GM23338 (cell line): ENCODE results near the gene PRR33. TPM values are rescaled to one million over a fixed set of nuclear protein-coding genes. Genes with fewer than 3 reads are reported as not detected.

Experiments used
- ATAC-seq: fragments of 200-7000 bp; cut with Tn5 transposase; 3 replicates; pipeline ENCODE4 v1.9.1; 2020
- DNase-seq: peaks from one replicate; pipeline ENCODE4 v3.0.0-alpha.2; 2015; ENCODE audit warnings: low spot score
- H2AFZ ChIP-seq: fragments of 200-600 bp; sonication (generic); 2 replicates; pipeline ENCODE4 v1.8.0; 2016; ENCODE audit warnings: antibody characterized with exemption, mild to moderate bottlenecking, moderate library complexity
- H3F3A ChIP-seq: fragments of 200-600 bp; sonication (generic); replicated peaks from 2 replicates; pipeline ENCODE4 v1.8.0; 2017; ENCODE audit warnings: antibody characterized with exemption, mixed run types, low read depth
- H3K27ac ChIP-seq: fragments of 200-600 bp; sonication (generic); 2 replicates; pipeline ENCODE4 v1.6.1; 2016; ENCODE audit warnings: low read depth
- H3K27me3 ChIP-seq: fragments of 200-600 bp; sonication (generic); 2 replicates; pipeline ENCODE4 v1.8.0; 2016; ENCODE audit warnings: mild to moderate bottlenecking, mixed run types, moderate library complexity; ENCODE audit not compliant: insufficient read depth
- H3K36me3 ChIP-seq: fragments of 200-600 bp; sonication (generic); 2 replicates; pipeline ENCODE4 v1.8.0; 2016; ENCODE audit warnings: mild to moderate bottlenecking; ENCODE audit not compliant: insufficient read depth
- H3K4me1 ChIP-seq: fragments of 200-600 bp; sonication (generic); 2 replicates; pipeline ENCODE4 v1.8.0; 2016; ENCODE audit warnings: mild to moderate bottlenecking, moderate library complexity; ENCODE audit not compliant: insufficient read depth
- H3K4me2 ChIP-seq: fragments of 200-600 bp; sonication (generic); 2 replicates; pipeline ENCODE4 v1.7.1; 2017; ENCODE audit warnings: mixed run types
- H3K4me3 ChIP-seq: fragments of 200-600 bp; sonication (generic); 2 replicates; pipeline ENCODE4 v1.6.1; 2016; ENCODE audit warnings: mixed run types
- H3K79me2 ChIP-seq: fragments of 200-600 bp; sonication (generic); replicated peaks from 2 replicates; pipeline ENCODE4 v1.8.0; 2017; ENCODE audit warnings: mild to moderate bottlenecking; ENCODE audit not compliant: insufficient read depth
- H3K9me2 ChIP-seq: fragments of 200-600 bp; sonication (generic); 2 replicates; pipeline ENCODE4 v1.8.0; 2017; ENCODE audit not compliant: insufficient read depth
- H4K20me1 ChIP-seq: fragments of 200-600 bp; sonication (generic); replicated peaks from 2 replicates; pipeline ENCODE4 v1.8.0; 2017; ENCODE audit warnings: mild to moderate bottlenecking; ENCODE audit not compliant: insufficient read depth
- H3K27ac Mint-ChIP-seq: 2 replicates; pipeline ENCODE4 v1.8.0; 2020; ENCODE audit warnings: inconsistent platforms, mild to moderate bottlenecking, moderate library complexity, mixed read lengths
- H3K27me3 Mint-ChIP-seq: 3 replicates; pipeline ENCODE4 v1.8.0; 2022; ENCODE audit warnings: low read depth, mild to moderate bottlenecking, moderate library complexity, mixed read lengths, inconsistent platforms; ENCODE audit not compliant: insufficient read depth, poor library complexity
- H3K36me3 Mint-ChIP-seq: 3 replicates; pipeline ENCODE4 v1.8.0; 2021; ENCODE audit warnings: low read depth, mild to moderate bottlenecking, inconsistent platforms, moderate library complexity, mixed read lengths
- H3K4me1 Mint-ChIP-seq: 3 replicates; pipeline ENCODE4 v1.8.0; 2020; ENCODE audit warnings: mild to moderate bottlenecking, inconsistent platforms, mixed read lengths
- H3K4me3 Mint-ChIP-seq: 3 replicates; pipeline ENCODE4 v1.8.0; 2021; ENCODE audit warnings: moderate library complexity, mild to moderate bottlenecking, inconsistent platforms, mixed read lengths
- H3K9me3 Mint-ChIP-seq: 3 replicates; pipeline ENCODE4 v1.8.0; 2020; ENCODE audit warnings: moderate library complexity, mild to moderate bottlenecking, inconsistent platforms, mixed read lengths
- CREB1 ChIP-seq: fragments of 250-450 bp; sonication (Bioruptor Pico); IDR thresholded peaks from 2 replicates; pipeline ENCODE4 v1.5.0; 2020; ENCODE audit warnings: low read depth, mild to moderate bottlenecking, moderate library complexity
- ETS1 ChIP-seq: IDR thresholded peaks from 2 replicates; pipeline ENCODE4 v1.6.1; 2016; ENCODE audit warnings: antibody characterized with exemption
- EZH2phosphoT487 ChIP-seq: fragments of 200-600 bp; sonication (generic); IDR thresholded peaks from one replicate; pipeline ENCODE4 v1.8.1; 2018; ENCODE audit warnings: antibody characterized with exemption; ENCODE audit not compliant: unreplicated experiment
- JUNB ChIP-seq: IDR thresholded peaks from one replicate; pipeline ENCODE4 v1.6.1; 2016; ENCODE audit warnings: antibody characterized with exemption; ENCODE audit not compliant: unreplicated experiment
- NANOG ChIP-seq: IDR thresholded peaks from 2 replicates; pipeline ENCODE4 v1.6.1; 2016; ENCODE audit warnings: antibody characterized with exemption, borderline replicate concordance
- POLR2AphosphoS5 ChIP-seq: IDR thresholded peaks from 2 replicates; pipeline ENCODE4 v1.6.1; 2016; ENCODE audit warnings: antibody characterized with exemption, low read depth
- STAT1 ChIP-seq: IDR thresholded peaks from one replicate; pipeline ENCODE4 v1.6.1; 2016; ENCODE audit warnings: antibody characterized with exemption; ENCODE audit not compliant: unreplicated experiment
- ZNF114 ChIP-seq: fragments of 250-450 bp; sonication (Bioruptor Pico); IDR thresholded peaks from 2 replicates; pipeline ENCODE4 v1.5.0; 2020; ENCODE audit warnings: mild to moderate bottlenecking, moderate library complexity
- ZNF331 ChIP-seq: fragments of 250-450 bp; sonication (Bioruptor Pico); IDR thresholded peaks from 2 replicates; pipeline ENCODE4 v1.5.0; 2020; ENCODE audit warnings: low read depth, mild to moderate bottlenecking, moderate library complexity
- polyA plus RNA-seq: library from polyadenylated mRNA; unstranded; fragments of >200 nt; fragmentation: Nextera tagmentation; extraction: Ambion mirVana; gene quantifications from 2 replicates; pipeline ENCODE4 v1.2.1, GENCODE V29; 2016
- total RNA-seq: library from RNA; depleted of rRNA; stranded (reverse); fragments of >200 nt; shearing (Covaris generic); gene quantifications from 2 replicates; pipeline ENCODE4 v1.2.3, GENCODE V29; 2014
- TF ChIP-seq, protein P1 (sequence below): fragments of 250-450 bp; sonication (Bioruptor Pico); IDR thresholded peaks from 2 replicates; pipeline ENCODE4 v1.5.0; 2020; ENCODE audit warnings: mild to moderate bottlenecking, moderate library complexity
- TF ChIP-seq, protein P2 (sequence below): IDR thresholded peaks from one replicate; pipeline ENCODE4 v1.6.1; 2018; ENCODE audit warnings: antibody characterized with exemption; ENCODE audit not compliant: unreplicated experiment

The PRR33 gene
- total and polyA plus RNA-seq, 2 experiments from 2014 or later = not detected

- Histone ChIP-seq H3K27me3 (no peaks in the 10 kb centered on the region), H4K20me1 (no peaks in the 10 kb centered on the region), H3K36me3 (no peaks in the 10 kb centered on the region), H3F3A (no peaks in the 10 kb centered on the region), H3K4me2 (no peak overlapping the region), H3K9me2 (no peaks in the 10 kb centered on the region), H3K4me1 (no peaks in the 10 kb centered on the region), H3K79me2 (no peaks in the 10 kb centered on the region), H3K4me3 (no peak overlapping the region), H3K27ac (no peak overlapping the region), H2AFZ (no peak overlapping the region)
- no peak for ATAC-seq
- H3K27me3 Mint-ChIP-seq = peaks cover 3% of the 10 kb centered on the region
- H3K4me1 Mint-ChIP-seq = no peaks in the 10 kb centered on the region
- H3K9me3 Mint-ChIP-seq = no peaks in the 10 kb centered on the region
- H3K27ac Mint-ChIP-seq = no peak overlapping the region
- DNase-seq = no peak
- H3K36me3 Mint-ChIP-seq = no peaks in the 10 kb centered on the region
- TF ChIP-seq POLR2AphosphoS5 (no peak), ZNF114 (no peak), ETS1 (no peak), NANOG (no peak), CREB1 (CRISPR knock-in tag) (no peak), STAT1 (no peak), ZNF331 (CRISPR knock-in tag) (no peak), JUNB (no peak), EZH2phosphoT487 (no peak)
- TF ChIP-seq, protein P1, sequence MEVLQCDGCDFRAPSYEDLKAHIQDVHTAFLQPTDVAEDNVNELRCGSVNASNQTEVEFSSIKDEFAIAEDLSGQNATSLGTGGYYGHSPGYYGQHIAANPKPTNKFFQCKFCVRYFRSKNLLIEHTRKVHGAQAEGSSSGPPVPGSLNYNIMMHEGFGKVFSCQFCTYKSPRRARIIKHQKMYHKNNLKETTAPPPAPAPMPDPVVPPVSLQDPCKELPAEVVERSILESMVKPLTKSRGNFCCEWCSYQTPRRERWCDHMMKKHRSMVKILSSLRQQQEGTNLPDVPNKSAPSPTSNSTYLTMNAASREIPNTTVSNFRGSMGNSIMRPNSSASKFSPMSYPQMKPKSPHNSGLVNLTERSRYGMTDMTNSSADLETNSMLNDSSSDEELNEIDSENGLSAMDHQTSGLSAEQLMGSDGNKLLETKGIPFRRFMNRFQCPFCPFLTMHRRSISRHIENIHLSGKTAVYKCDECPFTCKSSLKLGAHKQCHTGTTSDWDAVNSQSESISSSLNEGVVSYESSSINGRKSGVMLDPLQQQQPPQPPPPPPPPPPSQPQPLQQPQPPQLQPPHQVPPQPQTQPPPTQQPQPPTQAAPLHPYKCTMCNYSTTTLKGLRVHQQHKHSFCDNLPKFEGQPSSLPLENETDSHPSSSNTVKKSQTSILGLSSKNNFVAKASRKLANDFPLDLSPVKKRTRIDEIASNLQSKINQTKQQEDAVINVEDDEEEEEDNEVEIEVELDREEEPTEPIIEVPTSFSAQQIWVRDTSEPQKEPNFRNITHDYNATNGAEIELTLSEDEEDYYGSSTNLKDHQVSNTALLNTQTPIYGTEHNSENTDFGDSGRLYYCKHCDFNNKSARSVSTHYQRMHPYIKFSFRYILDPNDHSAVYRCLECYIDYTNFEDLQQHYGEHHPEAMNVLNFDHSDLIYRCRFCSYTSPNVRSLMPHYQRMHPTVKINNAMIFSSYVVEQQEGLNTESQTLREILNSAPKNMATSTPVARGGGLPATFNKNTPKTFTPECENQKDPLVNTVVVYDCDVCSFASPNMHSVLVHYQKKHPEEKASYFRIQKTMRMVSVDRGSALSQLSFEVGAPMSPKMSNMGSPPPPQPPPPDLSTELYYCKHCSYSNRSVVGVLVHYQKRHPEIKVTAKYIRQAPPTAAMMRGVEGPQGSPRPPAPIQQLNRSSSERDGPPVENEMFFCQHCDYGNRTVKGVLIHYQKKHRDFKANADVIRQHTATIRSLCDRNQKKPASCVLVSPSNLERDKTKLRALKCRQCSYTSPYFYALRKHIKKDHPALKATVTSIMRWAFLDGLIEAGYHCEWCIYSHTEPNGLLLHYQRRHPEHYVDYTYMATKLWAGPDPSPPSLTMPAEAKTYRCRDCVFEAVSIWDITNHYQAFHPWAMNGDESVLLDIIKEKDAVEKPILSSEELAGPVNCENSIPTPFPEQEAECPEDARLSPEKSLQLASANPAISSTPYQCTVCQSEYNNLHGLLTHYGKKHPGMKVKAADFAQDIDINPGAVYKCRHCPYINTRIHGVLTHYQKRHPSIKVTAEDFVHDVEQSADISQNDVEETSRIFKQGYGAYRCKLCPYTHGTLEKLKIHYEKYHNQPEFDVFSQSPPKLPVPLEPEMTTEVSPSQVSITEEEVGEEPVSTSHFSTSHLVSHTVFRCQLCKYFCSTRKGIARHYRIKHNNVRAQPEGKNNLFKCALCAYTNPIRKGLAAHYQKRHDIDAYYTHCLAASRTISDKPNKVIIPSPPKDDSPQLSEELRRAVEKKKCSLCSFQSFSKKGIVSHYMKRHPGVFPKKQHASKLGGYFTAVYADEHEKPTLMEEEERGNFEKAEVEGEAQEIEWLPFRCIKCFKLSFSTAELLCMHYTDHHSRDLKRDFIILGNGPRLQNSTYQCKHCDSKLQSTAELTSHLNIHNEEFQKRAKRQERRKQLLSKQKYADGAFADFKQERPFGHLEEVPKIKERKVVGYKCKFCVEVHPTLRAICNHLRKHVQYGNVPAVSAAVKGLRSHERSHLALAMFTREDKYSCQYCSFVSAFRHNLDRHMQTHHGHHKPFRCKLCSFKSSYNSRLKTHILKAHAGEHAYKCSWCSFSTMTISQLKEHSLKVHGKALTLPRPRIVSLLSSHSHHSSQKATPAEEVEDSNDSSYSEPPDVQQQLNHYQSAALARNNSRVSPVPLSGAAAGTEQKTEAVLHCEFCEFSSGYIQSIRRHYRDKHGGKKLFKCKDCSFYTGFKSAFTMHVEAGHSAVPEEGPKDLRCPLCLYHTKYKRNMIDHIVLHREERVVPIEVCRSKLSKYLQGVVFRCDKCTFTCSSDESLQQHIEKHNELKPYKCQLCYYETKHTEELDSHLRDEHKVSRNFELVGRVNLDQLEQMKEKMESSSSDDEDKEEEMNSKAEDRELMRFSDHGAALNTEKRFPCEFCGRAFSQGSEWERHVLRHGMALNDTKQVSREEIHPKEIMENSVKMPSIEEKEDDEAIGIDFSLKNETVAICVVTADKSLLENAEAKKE (CRISPR knock-in tag) = no peak
- TF ChIP-seq, protein P2, sequence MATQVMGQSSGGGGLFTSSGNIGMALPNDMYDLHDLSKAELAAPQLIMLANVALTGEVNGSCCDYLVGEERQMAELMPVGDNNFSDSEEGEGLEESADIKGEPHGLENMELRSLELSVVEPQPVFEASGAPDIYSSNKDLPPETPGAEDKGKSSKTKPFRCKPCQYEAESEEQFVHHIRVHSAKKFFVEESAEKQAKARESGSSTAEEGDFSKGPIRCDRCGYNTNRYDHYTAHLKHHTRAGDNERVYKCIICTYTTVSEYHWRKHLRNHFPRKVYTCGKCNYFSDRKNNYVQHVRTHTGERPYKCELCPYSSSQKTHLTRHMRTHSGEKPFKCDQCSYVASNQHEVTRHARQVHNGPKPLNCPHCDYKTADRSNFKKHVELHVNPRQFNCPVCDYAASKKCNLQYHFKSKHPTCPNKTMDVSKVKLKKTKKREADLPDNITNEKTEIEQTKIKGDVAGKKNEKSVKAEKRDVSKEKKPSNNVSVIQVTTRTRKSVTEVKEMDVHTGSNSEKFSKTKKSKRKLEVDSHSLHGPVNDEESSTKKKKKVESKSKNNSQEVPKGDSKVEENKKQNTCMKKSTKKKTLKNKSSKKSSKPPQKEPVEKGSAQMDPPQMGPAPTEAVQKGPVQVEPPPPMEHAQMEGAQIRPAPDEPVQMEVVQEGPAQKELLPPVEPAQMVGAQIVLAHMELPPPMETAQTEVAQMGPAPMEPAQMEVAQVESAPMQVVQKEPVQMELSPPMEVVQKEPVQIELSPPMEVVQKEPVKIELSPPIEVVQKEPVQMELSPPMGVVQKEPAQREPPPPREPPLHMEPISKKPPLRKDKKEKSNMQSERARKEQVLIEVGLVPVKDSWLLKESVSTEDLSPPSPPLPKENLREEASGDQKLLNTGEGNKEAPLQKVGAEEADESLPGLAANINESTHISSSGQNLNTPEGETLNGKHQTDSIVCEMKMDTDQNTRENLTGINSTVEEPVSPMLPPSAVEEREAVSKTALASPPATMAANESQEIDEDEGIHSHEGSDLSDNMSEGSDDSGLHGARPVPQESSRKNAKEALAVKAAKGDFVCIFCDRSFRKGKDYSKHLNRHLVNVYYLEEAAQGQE = no peak
- H3K4me3 Mint-ChIP-seq = no peak overlapping the region
Observed at GRCh38 chr11:1861435-1862411, 30.0 kb downstream of the PRR33 start.
